ENCODE measurements around the gene KRTAP10-3. TPM values are rescaled to one million over a fixed set of nuclear protein-coding genes. Genes with fewer than 3 reads are reported as not detected.

Gene KRTAP10-3
- total RNA-seq, 6 experiments from 2014 or later: not detected

GRCh38 chr21:44598061-44598460 is 39.5 kb upstream of the KRTAP10-3 start:
- no peaks in the 10 kb centered on the region for H3K36me3 ChIP-seq
- ATAC-seq (no peak), DNase-seq (no peak)
- H3K27me3 ChIP-seq: no peaks in the 10 kb centered on the region
- TF ChIP-seq CTCF (IDR thresholded peaks at IDR 0.05): no peak
- TF ChIP-seq POLR2A (IDR thresholded peaks at IDR 0.05): no peak
- intact Hi-C loops (cut with DNase I): no loop called here
- peaks cover 0 to 5% (median 0%) of the 10 kb centered on the region in 4 donors for H3K4me1 ChIP-seq
- no peak overlapping the region for H3K27ac ChIP-seq
- no peaks in the 10 kb centered on the region for H3K9me3 ChIP-seq
- 77% methylated on average over 11 of the region's 11 CpGs for WGBS (ENCODE audit: insufficient coverage, low coverage, low lambda C conversion rate, missing lambda C conversion rate)
- no peak overlapping the region for H3K4me3 ChIP-seq

- ATAC-seq (no peak), DNase-seq (no peak)
- no peaks in the 10 kb centered on the region for H3K27me3 ChIP-seq
- H3K36me3 ChIP-seq: no peaks in the 10 kb centered on the region
- H3K4me1 ChIP-seq: peaks cover 0 to 8% (median 0%) of the 10 kb centered on the region in 4 donors
- WGBS (ENCODE audit: insufficient coverage, low coverage, low lambda C conversion rate, missing lambda C conversion rate): 75% methylated on average over 3 of the region's 9 CpGs
- intact Hi-C loops (cut with DNase I): no loop called here
- no peak for TF ChIP-seq POLR2A (IDR thresholded peaks at IDR 0.05)
- TF ChIP-seq CTCF (IDR thresholded peaks at IDR 0.05): no peak
- H3K4me3 ChIP-seq: no peak overlapping the region
- no peak overlapping the region for H3K27ac ChIP-seq
- H3K9me3 ChIP-seq: no peaks in the 10 kb centered on the region
These were observed 37.6 kb upstream of the KRTAP10-3 start for GRCh38 chr21:44596068-44596725.

- Histone ChIP-seq H3K4me3 (no peak overlapping the region), H3K27me3 (no peaks in the 10 kb centered on the region), H3K9me3 (no peaks in the 10 kb centered on the region), H3K4me1 (peaks cover 0 to 8% (median 0%) of the 10 kb centered on the region in 4 donors), H3K27ac (no peak overlapping the region), H3K36me3 (no peaks in the 10 kb centered on the region)
- 78% methylated on average over 5 of the region's 6 CpGs for WGBS (ENCODE audit: insufficient coverage, low coverage, low lambda C conversion rate, missing lambda C conversion rate)
- TF ChIP-seq CTCF (IDR thresholded peaks at IDR 0.05) (no peak), POLR2A (IDR thresholded peaks at IDR 0.05) (no peak)
- intact Hi-C loops (cut with DNase I): no loop called here
- DNase-seq (no peak), ATAC-seq (no peak)
These were observed 36.9 kb upstream of the KRTAP10-3 start for GRCh38 chr21:44595524-44595923.

GRCh38 chr21:44594406-44594916 is 35.9 kb upstream of the KRTAP10-3 start:
- ATAC-seq (no peak), DNase-seq (no peak)
- WGBS (ENCODE audit: insufficient coverage, low coverage, low lambda C conversion rate, missing lambda C conversion rate): 61% methylated on average over 8 of the region's 12 CpGs
- TF ChIP-seq POLR2A (IDR thresholded peaks at IDR 0.05): no peak
- no peak for TF ChIP-seq CTCF (IDR thresholded peaks at IDR 0.05)
- intact Hi-C loops (cut with DNase I): no loop called here
- H3K4me1 ChIP-seq: peaks cover 0 to 8% (median 0%) of the 10 kb centered on the region in 4 donors
- H3K27ac ChIP-seq: no peak overlapping the region
- H3K36me3 ChIP-seq: no peaks in the 10 kb centered on the region
- no peaks in the 10 kb centered on the region for H3K9me3 ChIP-seq
- H3K4me3 ChIP-seq: no peak overlapping the region
- H3K27me3 ChIP-seq: no peaks in the 10 kb centered on the region

Measured in right lobe of liver (tissue), 6 donors.